GM21526 (cell line): ENCODE data around the gene AKAP11.

Experiments used
- ATAC-seq: cut with Tn5 transposase; IDR thresholded peaks from one replicate; pipeline ENCODE4 v1.9.1; 2021; ENCODE audit warnings: moderate library complexity; ENCODE audit not compliant: unreplicated experiment, low FRiP score

Gene AKAP11

DNA sequence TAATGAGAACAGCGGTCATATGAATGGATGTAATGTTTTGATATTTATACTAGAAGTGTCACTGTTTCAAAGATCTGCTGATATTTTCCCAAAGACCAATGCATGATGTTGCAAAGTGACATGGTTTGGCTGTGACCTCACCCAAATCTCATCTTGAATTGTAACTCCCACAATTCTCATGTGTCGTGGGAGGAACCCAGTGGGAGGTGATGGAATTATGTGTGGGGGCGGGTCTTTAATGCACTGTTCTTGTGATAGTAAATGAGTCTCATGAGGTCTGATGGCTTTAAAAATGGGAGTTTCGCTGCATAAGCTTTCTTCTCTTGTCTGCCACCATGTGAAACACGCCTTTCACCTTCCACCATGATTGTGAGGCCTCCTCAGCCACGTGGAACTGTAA is 98.3 kb downstream of the AKAP11 start:
- ATAC-seq, result no peak
